Muscle of back (tissue), 11 donors: Measurements from ENCODE around the gene TNIK. TPM values are rescaled to one million over a fixed set of nuclear protein-coding genes. Genes with fewer than 3 reads are reported as not detected.

ENCODE experiments used
- DNase-seq, 3 donors: peaks; one replicate each; pipeline versions ENCODE4 v3.0.0 to v3.0.0-alpha.2; 2013
- polyA plus RNA-seq, 10 donors: library from polyadenylated mRNA; unstranded; fragments of 120-200 nt; gene quantifications; one replicate each; pipeline ENCODE4 v1.2.1, GENCODE V29; 2013; ENCODE audit not compliant: insufficient read length in 10 of 10

Gene TNIK
- polyA plus RNA-seq, 10 donors: 22.5 to 53.3 (median 37.8) TPM

DNA sequence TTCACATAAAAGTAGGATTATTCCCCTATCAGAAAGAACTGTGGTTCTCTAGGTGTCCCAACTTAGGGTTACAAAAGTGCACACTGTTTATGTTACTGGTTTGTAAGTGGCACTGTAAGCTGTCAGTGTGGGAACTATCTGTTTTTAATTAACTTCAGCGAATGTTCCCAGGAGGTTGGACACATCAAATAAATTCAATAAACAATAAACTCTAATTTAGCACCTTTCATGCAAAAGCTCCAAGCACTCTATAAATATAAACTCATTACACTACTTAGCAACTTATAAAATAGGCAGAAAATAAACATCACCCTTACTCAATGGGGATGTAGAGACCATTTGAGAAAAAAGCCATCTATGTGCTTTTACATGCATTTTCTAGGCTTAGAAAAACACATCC lies 265.2 kb downstream of the TNIK start:
- DNase-seq: no peak

DNA sequence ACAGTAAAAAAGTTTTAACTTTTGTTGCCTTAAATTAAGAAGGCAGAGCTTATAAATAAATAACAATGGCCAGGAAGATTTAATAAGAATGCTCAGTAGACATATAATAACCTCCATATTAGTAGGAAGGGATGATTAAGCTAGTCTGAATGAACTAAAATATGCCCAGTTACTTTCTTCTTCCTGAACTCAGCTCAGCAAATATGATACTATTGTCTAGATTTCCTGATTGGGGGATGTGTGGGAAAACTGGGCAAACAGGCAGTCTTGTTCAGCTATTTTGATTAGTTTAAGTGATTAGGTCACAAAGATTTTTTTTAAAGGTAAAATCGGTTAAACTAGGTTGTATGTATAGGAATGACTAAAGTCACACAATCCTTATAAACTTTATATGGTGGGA lies 266.5 kb downstream of the TNIK start:
- DNase-seq: no peak

DNA sequence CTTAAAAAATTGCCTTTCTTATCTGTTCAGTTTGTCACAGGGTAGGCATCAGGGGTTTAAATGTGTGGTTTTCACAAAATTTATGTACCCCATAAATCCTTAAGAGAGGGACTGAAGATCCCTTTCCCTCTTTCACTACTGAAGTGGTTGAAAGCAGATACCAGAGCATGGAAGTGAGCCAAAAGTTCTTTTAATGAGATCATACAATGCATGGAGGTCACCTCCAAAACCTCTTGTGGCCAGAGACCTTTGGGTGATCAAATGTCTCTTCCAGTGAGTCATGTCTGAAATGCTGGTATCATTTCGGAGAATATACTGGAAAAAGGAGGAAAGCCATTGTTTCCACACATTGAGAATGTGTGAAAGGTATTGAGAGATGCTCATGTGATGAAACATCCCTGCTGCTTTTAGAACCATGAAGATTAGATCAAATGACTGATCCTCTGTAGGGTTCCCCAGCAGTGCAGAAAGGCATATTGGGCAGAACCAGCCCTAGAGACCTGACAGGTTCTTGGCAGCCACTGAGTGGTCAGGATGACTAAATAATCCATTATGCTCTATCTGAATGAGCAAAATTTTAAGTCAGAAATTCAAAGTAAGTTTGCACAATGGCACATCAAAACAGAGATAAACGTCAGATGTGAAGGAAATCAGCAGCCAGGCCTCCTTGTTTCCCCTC lies 267.9 kb downstream of the TNIK start:
- DNase-seq: peak in 2 of 3 donors; percentile 27 to 75

DNA sequence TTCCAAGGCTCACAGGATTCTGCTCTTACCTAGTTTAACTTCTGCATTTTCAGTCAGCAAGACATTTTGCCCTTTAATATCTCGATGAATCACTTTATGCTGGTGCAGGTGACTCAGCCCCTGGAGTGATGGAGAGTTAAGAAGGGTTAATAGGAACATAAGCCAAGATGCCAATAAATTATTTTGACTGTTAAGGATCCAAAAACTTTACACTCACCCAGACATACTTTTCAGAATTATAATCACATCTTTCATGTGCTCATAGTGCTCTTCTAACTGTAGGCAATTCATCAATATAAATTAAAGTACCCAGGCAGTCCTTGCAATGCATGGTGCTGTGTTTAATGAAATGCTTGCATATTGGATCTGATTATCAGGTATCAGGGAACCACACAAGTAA lies 269.5 kb downstream of the TNIK start:
- no peak for DNase-seq

DNA sequence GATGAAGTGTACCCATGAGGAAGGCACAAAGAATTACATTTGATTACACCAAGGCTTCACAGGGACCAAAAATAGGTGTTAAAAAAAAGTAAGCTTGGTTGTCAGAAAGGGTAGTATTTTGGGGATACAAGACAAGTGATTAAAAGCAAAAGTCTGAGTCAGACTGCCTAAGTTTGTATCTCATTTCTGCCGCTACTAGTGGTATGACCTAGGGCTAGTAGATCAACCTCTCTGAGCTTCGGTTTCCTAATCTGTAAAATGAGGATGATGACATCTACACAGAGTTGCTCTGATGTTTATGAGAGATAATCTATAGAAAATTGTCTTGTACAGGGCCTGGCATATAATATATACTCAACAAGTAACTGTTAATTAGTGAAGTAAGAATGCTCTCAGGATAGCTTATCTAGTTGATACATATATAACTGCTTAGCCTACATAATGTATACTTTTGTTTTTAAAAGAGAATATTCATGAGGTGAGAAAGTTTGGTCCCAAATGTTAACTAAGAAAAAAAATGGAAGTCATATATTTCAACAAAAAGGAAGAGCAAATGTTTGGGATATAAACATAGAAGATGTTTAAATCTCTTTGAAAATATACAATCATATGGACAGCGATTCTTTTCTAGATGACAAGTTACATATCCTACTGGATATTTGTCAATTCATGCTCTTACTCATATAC lies 270.7 kb downstream of the TNIK start:
- DNase-seq: no peak

DNA sequence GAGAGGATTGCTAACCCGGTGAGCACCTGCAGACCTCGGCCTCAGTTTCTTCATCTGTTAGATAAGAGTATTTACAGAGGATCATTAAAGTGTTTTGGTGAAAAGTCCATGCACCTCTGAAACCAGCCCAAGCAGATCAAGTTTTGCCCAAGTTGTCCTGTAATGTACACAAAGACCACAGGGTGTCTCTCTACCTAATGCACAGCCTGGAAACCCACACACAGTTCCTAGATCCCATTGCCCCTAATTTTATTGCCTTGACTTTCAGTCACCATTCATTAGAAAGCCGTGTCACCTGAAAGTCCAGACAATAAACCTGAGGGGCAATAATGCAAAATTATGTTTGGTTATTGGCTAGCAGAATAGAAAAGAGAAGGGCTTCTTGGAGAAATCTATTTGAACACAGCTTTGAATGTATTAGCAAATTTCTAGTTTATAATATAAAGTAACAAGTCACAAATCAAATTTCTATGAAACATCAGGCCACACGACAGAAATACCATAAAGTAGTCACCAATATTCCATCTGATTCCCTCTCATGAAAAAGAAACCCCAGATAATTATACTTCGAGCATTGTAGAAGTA lies 272.4 kb downstream of the TNIK start:
- DNase-seq: peak in 2 of 3 donors; percentile 37 to 57

DNA sequence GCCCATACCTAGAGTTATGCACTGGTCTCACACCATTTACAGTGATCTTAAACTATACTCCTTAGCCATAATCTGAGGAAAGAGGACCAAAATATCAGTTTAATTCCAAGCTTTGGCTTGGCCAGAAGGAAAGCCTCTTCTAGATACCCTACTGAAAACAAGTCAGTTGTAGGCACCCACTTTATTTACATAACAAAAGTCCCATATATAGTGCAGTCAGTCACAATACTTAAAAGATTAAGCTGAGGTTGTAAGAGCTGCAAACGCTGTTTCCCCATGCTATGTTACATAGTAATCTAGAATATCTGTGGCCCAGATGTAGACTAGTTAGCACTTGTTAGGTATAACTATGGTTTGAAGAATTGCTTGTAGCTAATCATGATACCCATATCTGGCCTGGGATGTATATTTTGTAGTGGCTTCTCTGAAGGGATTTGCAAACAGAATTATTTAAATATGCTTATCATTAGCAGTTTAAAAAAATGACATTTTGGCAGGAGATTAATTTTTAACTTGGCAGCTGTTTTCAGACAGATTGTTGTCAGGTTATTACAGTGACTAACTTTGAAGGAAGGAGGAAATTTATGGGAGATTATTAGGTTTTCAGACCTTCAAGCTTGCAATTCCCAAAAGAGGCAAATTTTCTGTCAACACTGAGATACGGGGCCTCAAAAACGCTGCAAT lies 273.2 kb downstream of the TNIK start:
- DNase-seq: no peak

DNA sequence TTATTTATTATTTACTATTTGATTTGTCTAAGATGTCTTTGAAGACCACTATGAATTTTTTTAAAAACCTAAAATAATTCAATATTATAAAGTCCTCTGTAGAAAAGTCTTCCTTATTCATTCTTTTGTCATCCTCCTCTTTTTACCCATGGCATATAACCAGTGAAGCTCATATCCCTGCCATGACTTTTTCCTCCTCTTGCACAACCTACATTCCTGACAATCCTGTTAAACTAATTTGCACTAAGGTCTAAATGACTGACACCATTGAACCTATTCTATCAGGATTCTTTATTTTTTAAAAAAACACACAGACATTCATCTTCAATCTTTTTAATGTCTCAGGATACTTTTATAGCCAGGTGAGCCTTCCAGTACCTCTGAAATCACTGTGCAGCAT lies 273.8 kb downstream of the TNIK start:
- DNase-seq: no peak

DNA sequence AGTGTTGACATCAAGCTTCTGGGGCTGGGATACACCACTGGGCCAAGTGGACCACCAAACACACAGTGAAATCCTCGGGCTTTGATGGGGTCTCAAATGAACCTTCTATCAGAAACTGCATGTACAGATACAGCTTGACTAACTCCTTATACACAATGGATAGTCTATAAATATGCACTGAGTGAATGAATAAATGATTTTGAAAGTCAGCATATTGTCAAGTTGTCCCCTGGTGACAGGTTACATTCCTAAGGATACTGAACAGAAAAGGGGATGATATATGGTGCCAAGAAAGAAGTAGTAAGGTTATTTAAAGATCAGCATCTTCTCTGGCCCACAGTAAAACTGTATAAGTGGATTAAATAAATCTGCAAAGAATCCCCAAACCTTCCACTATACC lies 274.2 kb downstream of the TNIK start:
- no peak for DNase-seq

DNA sequence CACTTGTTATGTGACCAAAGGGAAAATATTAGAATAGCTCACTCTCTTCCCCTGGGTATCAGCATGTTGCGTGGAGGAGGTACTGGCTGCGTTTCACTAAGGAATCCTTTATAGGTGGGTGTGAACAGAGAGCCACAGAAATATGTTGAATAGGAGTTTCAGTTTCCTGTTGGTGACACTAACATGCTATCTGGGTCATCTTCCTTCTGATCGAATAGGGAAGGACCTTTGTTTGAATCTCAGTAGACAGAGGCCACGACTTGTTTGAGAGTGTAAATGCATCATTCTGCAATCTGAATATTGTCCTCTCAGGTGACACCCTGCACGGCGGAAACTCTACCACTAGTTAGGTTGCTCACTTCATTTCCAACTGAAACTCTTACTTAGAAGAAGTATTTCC lies 275.8 kb downstream of the TNIK start:
- no peak for DNase-seq

DNA sequence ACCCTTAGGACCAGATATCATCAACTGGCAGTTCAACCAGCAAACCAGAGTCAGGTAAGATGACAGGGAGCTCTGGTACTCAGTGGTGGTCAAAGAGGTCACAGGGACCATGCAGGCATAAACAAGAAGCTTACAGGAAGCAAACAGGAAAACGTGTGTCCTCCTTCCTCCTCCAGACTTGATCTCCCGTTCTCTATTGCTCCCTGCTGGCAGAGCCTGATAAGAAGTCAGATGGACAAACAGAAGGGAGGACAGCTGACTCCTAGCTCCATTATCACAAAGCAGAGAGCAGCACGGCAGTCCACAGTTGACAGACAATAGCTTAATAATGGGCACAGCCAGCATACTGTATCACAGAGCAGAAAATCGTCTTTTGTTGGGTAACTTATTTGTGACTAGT lies 277.2 kb downstream of the TNIK start:
- no peak for DNase-seq

DNA sequence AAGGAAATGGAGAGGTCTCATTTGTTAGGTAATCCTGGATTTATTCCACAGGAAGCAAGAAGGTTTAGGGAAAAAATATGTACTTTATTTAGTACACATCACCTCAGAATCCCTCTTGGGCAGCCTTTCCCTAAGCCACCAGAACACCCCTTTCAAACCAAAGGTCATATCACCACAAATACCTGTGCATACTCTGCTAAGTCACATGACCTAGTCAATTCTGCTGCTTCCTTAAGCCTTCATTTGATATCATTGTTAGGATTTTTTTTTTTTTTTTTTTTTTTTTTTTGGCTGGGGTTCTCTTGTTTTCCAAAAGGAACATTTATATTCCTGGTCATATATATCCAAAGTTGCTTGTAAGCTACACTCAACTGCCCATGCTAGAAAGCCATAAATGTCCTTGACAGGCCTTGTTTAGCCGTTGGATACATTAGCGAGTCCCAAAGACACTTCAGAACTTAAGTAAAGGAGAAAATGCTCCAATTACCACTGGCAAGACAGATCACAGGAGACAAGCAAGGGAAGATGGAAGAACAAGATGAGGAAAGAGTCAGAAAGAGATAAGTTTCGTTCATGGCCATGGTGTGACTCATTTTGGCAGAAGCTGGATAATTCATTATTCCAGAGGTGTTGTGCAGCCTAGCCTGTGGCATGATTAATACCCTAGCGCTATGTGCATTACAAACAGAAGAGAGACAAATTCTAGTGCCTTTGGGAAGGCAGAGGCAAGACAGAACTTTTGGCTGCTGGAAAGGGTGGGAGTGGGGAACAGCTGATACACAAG lies 278.1 kb downstream of the TNIK start:
- peak in 1 of 3 donors; percentile 34 for DNase-seq

DNA sequence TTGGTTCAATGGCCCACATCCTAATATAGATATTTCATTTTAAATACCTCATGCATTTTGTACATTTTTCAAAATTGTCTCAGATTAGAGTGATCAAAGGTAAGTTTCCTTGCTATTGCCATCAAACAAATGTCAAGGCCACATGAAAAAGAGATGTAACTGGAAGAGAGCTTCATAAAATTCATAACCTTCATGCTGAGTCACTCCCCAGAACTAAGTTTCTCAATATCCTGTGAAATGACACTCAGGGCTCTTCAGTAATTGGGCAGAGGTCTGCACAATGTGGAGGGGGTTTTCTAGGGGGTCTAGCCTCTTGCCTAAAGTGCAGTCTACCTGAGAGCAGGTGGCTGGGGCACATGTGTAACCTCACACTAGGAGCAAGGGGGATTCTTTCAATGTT lies 281.5 kb downstream of the TNIK start:
- DNase-seq: no peak

DNA sequence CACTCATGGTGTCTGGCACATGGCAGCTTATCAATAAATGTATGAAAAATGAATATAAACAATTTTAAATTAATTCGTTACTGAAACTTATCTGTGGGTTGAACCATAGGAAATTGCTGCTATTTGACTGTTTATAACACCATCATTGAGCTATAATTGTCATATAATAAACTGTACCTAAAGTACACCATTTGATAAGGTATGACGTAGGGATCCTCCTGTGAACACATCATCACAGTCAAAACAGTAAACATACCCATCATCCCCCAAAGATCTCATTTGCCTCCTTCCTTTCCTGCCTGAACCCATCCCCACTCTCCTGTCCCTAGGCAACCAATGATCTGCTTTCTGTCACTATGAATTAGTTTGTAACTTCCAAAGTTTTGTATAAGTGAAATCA lies 282.7 kb downstream of the TNIK start:
- DNase-seq: no peak

DNA sequence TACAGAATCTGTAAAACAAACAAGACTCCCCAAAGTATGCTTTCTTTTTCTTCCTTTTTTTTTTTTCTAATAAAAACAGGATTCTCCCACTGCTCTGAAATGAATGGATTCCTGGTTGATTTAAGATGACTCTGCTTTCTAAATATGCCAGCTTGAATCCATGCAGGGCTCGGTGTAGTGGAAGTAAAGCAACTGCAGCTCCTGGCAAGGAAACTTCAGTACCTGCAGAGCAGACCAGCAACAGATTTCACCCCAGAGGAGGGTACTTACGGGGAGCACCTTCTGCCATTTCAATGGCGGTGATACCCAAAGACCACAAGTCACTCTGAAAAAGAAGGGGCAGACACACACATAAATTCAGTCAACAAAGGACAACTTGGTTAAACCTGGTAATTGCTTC lies 283.1 kb downstream of the TNIK start:
- no peak for DNase-seq

DNA sequence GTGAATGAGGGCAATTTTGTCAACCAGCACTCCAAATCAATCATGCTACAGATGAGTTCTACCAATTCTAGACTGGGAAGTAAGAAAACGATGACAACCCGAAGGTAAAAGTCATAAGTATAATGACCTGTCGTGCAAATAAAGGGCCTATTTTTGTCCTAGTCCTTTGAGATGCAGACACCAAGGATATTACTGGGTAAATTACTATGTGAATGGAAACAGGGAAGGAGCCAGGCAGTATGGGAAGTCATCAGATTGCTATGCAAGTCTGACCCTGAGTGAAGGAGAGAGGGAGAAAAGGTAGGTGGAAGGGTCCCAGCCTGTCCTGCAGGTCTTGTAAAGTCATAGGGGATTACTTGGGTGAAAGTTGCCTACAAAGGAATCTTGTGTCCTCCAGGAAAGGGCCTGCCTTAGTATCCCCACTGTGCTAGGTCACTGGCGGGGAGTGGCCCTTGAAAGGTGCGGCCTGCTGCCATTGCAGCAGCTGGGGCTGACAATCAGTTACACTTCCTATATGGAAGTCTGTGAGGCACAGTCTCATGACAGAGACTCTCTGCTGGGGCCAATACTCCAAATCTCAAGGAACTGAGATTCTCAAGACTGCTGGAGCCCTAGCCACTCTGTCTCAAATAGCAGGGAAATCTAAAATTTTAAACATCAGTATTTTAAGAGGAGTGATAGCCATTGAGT lies 283.8 kb downstream of the TNIK start:
- DNase-seq: no peak

DNA sequence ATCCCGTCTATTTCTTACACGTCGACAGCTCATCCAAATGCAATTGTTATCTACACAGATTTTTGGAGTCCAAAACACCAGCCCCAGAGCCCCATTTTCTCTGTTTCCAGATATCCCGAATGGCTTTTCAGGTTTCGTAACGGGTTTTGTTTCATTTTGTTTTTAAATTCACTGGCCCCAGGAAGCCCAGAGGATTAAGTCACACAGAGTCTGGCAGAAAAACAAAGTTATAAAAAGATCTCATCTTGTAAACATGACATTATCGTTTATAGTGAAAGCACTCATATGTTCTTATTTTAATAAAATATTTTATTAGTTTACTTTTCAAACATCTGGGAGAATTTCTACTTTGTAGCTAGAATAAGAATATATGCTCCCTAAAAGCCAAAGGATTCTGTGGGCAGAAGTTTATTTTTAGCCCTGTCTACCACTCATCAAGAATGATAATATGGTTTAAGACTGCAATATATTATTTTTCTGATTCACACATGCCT lies 284.4 kb downstream of the TNIK start:
- peak in 1 of 3 donors; percentile 35 for DNase-seq

DNA sequence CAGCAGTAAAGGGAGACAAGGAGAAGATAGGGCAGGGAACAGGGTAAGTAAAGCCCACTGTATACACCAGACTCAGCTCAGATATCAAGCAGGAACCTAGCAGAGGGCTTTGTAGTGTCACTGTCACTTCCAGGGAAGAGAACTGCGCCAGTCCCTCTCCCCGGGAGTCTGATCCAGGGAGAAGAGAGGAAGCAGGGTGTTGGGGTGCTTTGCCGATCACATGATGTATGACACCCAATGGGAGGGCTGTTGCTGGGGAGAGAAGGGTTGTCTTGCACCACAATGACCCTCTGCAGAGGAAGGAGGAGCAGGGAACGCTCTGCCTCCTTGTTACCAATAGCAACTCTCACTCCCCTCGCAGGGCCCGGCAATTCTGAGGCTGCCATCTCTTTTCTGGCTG lies 286.5 kb downstream of the TNIK start:
- peak in 1 of 3 donors; percentile 25 for DNase-seq

DNA sequence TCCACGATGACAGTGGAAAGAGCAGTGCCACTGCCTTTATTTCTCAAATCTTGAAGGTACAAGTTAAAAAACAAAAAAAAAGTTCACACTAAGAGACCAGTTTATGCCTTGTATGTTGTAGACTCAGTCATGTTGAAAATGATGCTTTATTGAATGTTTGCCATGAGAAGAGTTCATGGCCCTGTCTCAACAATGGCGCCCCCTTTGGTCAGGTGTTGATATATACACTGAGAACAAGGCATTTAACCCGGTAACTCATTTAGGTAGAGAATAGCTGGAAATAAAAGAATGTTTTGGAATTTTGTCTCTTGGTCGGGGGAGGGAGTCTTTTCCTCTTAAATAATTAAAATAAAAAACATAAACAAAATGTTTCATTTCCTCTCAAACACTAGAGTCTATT lies 288.1 kb downstream of the TNIK start:
- no peak for DNase-seq

DNA sequence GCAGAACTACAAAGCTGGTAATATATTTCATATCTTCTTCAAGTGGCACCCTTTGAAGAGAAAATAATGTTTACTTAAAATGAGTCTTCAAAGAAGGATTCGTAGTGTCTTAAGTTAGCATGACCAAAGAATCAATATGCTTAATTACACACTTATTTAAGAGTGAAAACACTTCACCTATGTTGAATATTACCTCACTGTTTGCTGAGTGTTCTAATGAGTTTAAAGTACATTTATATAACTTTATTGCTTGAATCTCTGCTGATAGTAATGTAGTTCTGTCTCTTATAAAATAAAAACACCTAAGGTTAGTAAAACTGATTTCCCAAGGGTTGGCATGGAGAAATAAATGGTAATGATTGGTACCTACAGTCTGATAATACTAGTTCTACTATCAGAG lies 290.3 kb downstream of the TNIK start:
- DNase-seq: no peak

DNA sequence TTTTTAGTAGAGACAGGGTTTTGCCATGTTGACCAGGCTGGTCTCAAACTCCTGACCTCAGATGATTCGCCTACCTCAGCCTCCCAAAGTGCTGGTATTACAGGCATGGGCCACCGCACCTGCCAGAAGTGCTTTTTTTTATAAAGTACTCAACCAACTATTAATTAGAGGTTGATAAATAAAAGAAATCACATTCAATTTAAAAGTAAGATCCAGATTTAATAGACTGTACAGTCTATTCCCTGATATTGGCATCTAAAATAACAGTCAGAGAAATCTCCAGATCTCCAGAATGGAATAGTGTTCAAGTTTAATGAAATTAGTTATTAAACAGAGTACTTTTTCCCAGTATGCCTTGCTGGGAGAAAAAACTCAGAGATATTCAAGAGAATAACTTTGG lies 290.8 kb downstream of the TNIK start:
- no peak for DNase-seq
